HCT116 (cell line): Measurements from ENCODE around the gene NEDD4L.

Experiments used
- CEBPB ChIP-seq: IDR thresholded peaks from 2 replicates; pipeline ENCODE4 v1.6.1; 2012; ENCODE audit warnings: low read depth
- CTCF ChIP-seq, 3 experiments: fragments of 200-600 bp in 1 of 3; sonication (generic) in 1 of 3; IDR thresholded peaks in 2 of 3; conservative IDR thresholded peaks in 1 of 3; 2 replicates each; pipeline ENCODE4 v1.5.1; 2012 to 2017; ENCODE audit warnings: low read depth in 2 of 3, low read length in 2 of 3, antibody characterized with exemption in 1 of 3, borderline replicate concordance in 1 of 3, control low read depth in 1 of 3, mild to moderate bottlenecking in 1 of 3, mixed read lengths in 1 of 3, mixed run types in 1 of 3, moderate library complexity in 1 of 3; ENCODE audit not compliant: insufficient read depth in 1 of 3
- EZH2 ChIP-seq: fragments of 200-600 bp; sonication (generic); IDR thresholded peaks from 2 replicates; pipeline ENCODE4 v1.6.1; 2017; ENCODE audit warnings: antibody characterized with exemption, mixed run types
- JUND ChIP-seq: IDR thresholded peaks from 2 replicates; pipeline ENCODE4 v1.6.1; 2012
- POLR2A ChIP-seq: IDR thresholded peaks from 2 replicates; pipeline ENCODE4 v1.7.0; 2011; ENCODE audit warnings: borderline replicate concordance; ENCODE audit not compliant: insufficient read depth, insufficient read length; ENCODE audit errors: extremely low read depth
- POLR2AphosphoS5 ChIP-seq: IDR thresholded peaks from 2 replicates; pipeline ENCODE4 v1.6.1; 2011; ENCODE audit warnings: mild to moderate bottlenecking, low read depth, low read length, moderate library complexity
- RAD21 ChIP-seq: IDR thresholded peaks from 2 replicates; pipeline ENCODE4 v1.6.1; 2012; ENCODE audit warnings: low read depth, mild to moderate bottlenecking
- SIN3A ChIP-seq: IDR thresholded peaks from 2 replicates; pipeline ENCODE4 v1.6.1; 2012; ENCODE audit warnings: low read depth
- SRF ChIP-seq: IDR thresholded peaks from 2 replicates; pipeline ENCODE4 v1.6.1; 2012; ENCODE audit warnings: low read depth
- TF ChIP-seq, protein P1 (sequence below): IDR thresholded peaks from 2 replicates; pipeline ENCODE4 v1.6.1; 2012; ENCODE audit warnings: low read depth
- TF ChIP-seq, protein P2 (sequence below): IDR thresholded peaks from 2 replicates; pipeline ENCODE4 v1.6.1; 2011; ENCODE audit warnings: mild to moderate bottlenecking, low read length, moderate library complexity; ENCODE audit not compliant: insufficient replicate concordance; ENCODE audit errors: extremely low read depth
- TF ChIP-seq, protein P3 (sequence below): IDR thresholded peaks from 2 replicates; pipeline ENCODE4 v1.6.1; 2012

- no peak for TF ChIP-seq CTCF (IDR thresholded peaks at IDR 0.05 in 2 of 3, conservative IDR thresholded peaks at IDR 0.05 in 1 of 3; ENCODE audit: borderline replicate concordance in 1 of 3, insufficient read depth in 1 of 3, low read depth in 2 of 3, low read length in 2 of 3)
- no peak for TF ChIP-seq CEBPB
- TF ChIP-seq RAD21 = no peak
- no peak for TF ChIP-seq POLR2A
- TF ChIP-seq SRF = no peak
- TF ChIP-seq POLR2AphosphoS5 = no peak
- TF ChIP-seq, protein P1, sequence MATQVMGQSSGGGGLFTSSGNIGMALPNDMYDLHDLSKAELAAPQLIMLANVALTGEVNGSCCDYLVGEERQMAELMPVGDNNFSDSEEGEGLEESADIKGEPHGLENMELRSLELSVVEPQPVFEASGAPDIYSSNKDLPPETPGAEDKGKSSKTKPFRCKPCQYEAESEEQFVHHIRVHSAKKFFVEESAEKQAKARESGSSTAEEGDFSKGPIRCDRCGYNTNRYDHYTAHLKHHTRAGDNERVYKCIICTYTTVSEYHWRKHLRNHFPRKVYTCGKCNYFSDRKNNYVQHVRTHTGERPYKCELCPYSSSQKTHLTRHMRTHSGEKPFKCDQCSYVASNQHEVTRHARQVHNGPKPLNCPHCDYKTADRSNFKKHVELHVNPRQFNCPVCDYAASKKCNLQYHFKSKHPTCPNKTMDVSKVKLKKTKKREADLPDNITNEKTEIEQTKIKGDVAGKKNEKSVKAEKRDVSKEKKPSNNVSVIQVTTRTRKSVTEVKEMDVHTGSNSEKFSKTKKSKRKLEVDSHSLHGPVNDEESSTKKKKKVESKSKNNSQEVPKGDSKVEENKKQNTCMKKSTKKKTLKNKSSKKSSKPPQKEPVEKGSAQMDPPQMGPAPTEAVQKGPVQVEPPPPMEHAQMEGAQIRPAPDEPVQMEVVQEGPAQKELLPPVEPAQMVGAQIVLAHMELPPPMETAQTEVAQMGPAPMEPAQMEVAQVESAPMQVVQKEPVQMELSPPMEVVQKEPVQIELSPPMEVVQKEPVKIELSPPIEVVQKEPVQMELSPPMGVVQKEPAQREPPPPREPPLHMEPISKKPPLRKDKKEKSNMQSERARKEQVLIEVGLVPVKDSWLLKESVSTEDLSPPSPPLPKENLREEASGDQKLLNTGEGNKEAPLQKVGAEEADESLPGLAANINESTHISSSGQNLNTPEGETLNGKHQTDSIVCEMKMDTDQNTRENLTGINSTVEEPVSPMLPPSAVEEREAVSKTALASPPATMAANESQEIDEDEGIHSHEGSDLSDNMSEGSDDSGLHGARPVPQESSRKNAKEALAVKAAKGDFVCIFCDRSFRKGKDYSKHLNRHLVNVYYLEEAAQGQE = no peak
- TF ChIP-seq, protein P2, sequence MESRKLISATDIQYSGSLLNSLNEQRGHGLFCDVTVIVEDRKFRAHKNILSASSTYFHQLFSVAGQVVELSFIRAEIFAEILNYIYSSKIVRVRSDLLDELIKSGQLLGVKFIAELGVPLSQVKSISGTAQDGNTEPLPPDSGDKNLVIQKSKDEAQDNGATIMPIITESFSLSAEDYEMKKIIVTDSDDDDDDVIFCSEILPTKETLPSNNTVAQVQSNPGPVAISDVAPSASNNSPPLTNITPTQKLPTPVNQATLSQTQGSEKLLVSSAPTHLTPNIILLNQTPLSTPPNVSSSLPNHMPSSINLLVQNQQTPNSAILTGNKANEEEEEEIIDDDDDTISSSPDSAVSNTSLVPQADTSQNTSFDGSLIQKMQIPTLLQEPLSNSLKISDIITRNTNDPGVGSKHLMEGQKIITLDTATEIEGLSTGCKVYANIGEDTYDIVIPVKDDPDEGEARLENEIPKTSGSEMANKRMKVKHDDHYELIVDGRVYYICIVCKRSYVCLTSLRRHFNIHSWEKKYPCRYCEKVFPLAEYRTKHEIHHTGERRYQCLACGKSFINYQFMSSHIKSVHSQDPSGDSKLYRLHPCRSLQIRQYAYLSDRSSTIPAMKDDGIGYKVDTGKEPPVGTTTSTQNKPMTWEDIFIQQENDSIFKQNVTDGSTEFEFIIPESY = no peak
- no peak for TF ChIP-seq EZH2
- TF ChIP-seq SIN3A = no peak
- TF ChIP-seq JUND = no peak
- TF ChIP-seq, protein P3, sequence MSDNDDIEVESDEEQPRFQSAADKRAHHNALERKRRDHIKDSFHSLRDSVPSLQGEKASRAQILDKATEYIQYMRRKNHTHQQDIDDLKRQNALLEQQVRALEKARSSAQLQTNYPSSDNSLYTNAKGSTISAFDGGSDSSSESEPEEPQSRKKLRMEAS = no peak
Measured at GRCh38 chr18:58146099-58146498, 102.1 kb downstream of the NEDD4L start.
